BLaER1 (cell line): Measurements from ENCODE around the gene UBXN7.

Source experiments
- H3K27ac ChIP-seq: shearing (Covaris generic); formaldehyde crosslinking; 2 replicates; pipeline ENCODE4 v1.8.1; 2022
- H3K27me3 ChIP-seq: shearing (Covaris generic); formaldehyde crosslinking; 2 replicates; pipeline ENCODE4 v1.8.1; 2022
- H3K36me3 ChIP-seq: shearing (Covaris generic); formaldehyde crosslinking; 2 replicates; pipeline ENCODE4 v1.8.1; 2022
- H3K4me1 ChIP-seq: shearing (Covaris generic); formaldehyde crosslinking; 2 replicates; pipeline ENCODE4 v1.8.1; 2022
- H3K4me2 ChIP-seq: shearing (Covaris generic); formaldehyde crosslinking; 2 replicates; pipeline ENCODE4 v1.8.1; 2022
- H3K4me3 ChIP-seq: shearing (Covaris generic); formaldehyde crosslinking; 2 replicates; pipeline ENCODE4 v1.8.1; 2022
- H3K9ac ChIP-seq: shearing (Covaris generic); formaldehyde crosslinking; 2 replicates; pipeline ENCODE4 v1.8.1; 2022
- H3K9me3 ChIP-seq: shearing (Covaris generic); formaldehyde crosslinking; 2 replicates; pipeline ENCODE4 v1.8.1; 2022
- H4K20me1 ChIP-seq: shearing (Covaris generic); formaldehyde crosslinking; 2 replicates; pipeline ENCODE4 v1.8.1; 2022
- Cebpa-rat ChIP-seq: shearing (Covaris generic); IDR thresholded peaks from 2 replicates; pipeline ENCODE4 v1.8.1; 2022

Gene UBXN7

DNA sequence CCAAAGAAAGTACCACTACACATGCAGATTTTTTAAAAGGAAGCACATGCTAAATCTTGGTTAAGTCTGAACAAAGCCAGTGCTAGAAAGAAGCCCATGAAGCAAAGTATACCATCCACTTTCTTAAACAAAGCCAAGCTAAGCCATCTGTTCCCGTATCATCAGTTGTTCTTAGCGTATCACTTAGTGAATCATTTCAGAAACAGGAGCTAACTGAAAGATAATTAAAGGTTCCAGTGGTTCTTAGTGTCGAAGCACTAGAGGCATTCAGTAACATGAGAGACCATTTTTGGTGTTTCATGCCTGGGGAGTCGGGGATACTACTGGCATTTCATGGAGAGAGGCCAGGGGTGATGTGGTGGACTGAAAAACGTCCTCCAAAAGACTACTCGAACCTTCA, 12.8 kb downstream of the UBXN7 start:
- Histone ChIP-seq H3K4me3 (no peak overlapping the region), H3K9ac (no peak overlapping the region), H3K9me3 (peaks cover 64% of the 10 kb centered on the region), H3K27ac (no peak overlapping the region), H3K4me1 (peaks cover 8% of the 10 kb centered on the region), H4K20me1 (peaks cover 100% of the 10 kb centered on the region), H3K27me3 (no peaks in the 10 kb centered on the region), H3K36me3 (peaks cover 75% of the 10 kb centered on the region), H3K4me2 (no peak overlapping the region)
- TF ChIP-seq Cebpa-rat = no peak

DNA sequence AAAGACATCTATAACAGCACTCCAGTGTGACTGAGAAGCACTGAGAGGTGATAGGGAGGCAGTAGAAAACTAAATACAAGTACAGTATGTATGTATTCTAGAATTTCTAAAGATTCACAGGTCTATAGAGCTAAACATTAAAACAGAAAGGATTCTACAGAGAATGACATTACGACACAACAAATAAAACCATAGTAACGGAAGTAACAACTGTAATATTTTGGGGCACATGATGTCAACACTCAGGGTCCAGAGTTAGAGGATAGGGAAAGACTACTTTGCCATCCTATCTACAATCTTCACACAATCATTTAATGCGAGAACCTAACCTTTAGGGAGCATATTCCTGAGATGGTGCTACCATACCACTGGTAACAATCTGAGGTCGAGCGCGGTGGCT, 13.6 kb downstream of the UBXN7 start:
- Histone ChIP-seq H3K36me3 (peaks cover 74% of the 10 kb centered on the region), H3K4me3 (no peak overlapping the region), H3K9ac (no peak overlapping the region), H4K20me1 (peaks cover 100% of the 10 kb centered on the region), H3K27ac (no peak overlapping the region), H3K4me2 (no peak overlapping the region), H3K4me1 (peaks cover 8% of the 10 kb centered on the region), H3K27me3 (no peaks in the 10 kb centered on the region), H3K9me3 (peaks cover 72% of the 10 kb centered on the region)
- TF ChIP-seq Cebpa-rat = no peak

DNA sequence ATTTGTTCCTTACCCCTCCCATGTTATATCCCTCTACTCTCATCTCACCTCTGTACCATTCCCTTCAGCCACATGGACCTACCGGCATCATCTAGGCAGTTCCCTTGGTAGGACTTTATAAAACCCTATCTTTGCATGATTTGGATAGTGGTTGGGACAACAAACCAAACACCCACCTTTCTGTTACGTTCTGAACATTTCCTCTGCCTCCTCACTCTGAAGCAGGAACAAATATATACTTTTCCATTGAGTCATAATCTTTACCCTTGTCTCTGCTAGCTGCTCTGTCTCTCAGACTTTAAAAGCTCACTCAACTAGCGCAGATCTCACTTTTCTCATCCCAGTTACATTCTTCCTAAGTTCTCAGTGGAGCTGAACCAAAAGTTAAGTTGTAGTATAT, 17.8 kb downstream of the UBXN7 start:
- Histone ChIP-seq H3K27ac (no peak overlapping the region), H4K20me1 (peaks cover 100% of the 10 kb centered on the region), H3K4me1 (no peaks in the 10 kb centered on the region), H3K36me3 (peaks cover 63% of the 10 kb centered on the region), H3K27me3 (no peaks in the 10 kb centered on the region), H3K4me3 (no peak overlapping the region), H3K9me3 (peaks cover 85% of the 10 kb centered on the region), H3K4me2 (no peak overlapping the region), H3K9ac (no peak overlapping the region)
- TF ChIP-seq Cebpa-rat = no peak

DNA sequence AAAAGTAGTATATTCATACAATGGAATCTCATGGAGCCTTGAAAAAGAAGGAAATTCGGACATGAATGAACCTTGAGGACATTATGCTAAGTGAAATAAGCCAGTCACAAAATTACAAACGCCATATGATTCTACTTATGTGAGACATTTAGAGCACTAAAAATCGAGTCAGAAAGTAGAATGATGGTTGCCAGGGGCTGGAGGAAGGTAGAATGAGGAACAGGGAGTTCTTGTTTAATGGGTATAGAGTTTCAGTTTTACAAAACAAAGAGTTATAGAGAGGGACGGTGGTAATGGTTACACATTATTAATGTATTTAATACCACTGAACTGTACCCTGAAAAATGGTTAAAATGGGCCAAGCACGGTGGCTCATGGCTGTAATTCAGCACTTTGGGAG, 19.5 kb downstream of the UBXN7 start:
- Histone ChIP-seq H3K9ac (no peak overlapping the region), H3K27me3 (no peaks in the 10 kb centered on the region), H3K4me3 (no peak overlapping the region), H3K9me3 (peaks cover 81% of the 10 kb centered on the region), H3K4me2 (no peak overlapping the region), H3K27ac (no peak overlapping the region), H3K36me3 (peaks cover 56% of the 10 kb centered on the region), H4K20me1 (peaks cover 100% of the 10 kb centered on the region), H3K4me1 (no peaks in the 10 kb centered on the region)
- TF ChIP-seq Cebpa-rat = no peak

DNA sequence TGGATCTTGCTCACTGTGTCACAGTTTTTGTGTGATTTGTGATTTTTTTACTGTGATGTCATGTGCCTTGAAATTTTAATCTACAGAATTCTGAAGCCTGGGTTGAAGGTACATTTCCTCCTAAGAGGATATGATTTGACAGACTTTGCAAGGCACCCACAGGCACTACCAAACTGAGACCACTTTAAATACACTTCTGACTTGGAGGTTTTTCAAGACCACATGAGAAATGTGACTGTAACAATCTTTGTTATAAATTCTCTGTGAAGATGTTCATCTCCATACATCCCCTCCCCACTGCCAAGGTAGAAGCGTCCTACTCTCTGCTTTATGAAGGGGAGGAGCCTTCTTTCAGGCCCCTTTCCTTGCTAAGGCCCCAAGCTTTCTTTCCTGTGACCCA, 22.8 kb downstream of the UBXN7 start:
- no peaks in the 10 kb centered on the region for H3K27me3 ChIP-seq
- H3K4me1 ChIP-seq = no peaks in the 10 kb centered on the region
- H3K36me3 ChIP-seq = peaks cover 62% of the 10 kb centered on the region
- peaks cover 56% of the 10 kb centered on the region for H3K9me3 ChIP-seq
- peaks cover 96% of the 10 kb centered on the region for H4K20me1 ChIP-seq
- no peak overlapping the region for H3K9ac ChIP-seq
- no peak overlapping the region for H3K4me3 ChIP-seq
- H3K27ac ChIP-seq = no peak overlapping the region
- no peak for TF ChIP-seq Cebpa-rat
- H3K4me2 ChIP-seq = no peak overlapping the region

- Histone ChIP-seq H3K27ac (no peak overlapping the region), H3K4me1 (no peaks in the 10 kb centered on the region), H3K4me3 (no peak overlapping the region), H4K20me1 (peaks cover 90% of the 10 kb centered on the region), H3K4me2 (no peak overlapping the region), H3K9ac (no peak overlapping the region), H3K9me3 (peaks cover 49% of the 10 kb centered on the region), H3K36me3 (peaks cover 55% of the 10 kb centered on the region), H3K27me3 (no peaks in the 10 kb centered on the region)
- TF ChIP-seq Cebpa-rat = no peak
Observed at GRCh38 chr3:196408565-196409300, 23.5 kb downstream of the UBXN7 start.

- Histone ChIP-seq H3K27me3 (no peaks in the 10 kb centered on the region), H3K4me1 (no peaks in the 10 kb centered on the region), H3K9me3 (peaks cover 33% of the 10 kb centered on the region), H3K9ac (no peak overlapping the region), H4K20me1 (peaks cover 86% of the 10 kb centered on the region; the same call in 1 of the 2 replicates), H3K4me2 (no peak overlapping the region), H3K4me3 (no peak overlapping the region), H3K36me3 (peaks cover 62% of the 10 kb centered on the region), H3K27ac (no peak overlapping the region)
- no peak for TF ChIP-seq Cebpa-rat
Observed at GRCh38 chr3:196406811-196407470, 25.3 kb downstream of the UBXN7 start.

DNA sequence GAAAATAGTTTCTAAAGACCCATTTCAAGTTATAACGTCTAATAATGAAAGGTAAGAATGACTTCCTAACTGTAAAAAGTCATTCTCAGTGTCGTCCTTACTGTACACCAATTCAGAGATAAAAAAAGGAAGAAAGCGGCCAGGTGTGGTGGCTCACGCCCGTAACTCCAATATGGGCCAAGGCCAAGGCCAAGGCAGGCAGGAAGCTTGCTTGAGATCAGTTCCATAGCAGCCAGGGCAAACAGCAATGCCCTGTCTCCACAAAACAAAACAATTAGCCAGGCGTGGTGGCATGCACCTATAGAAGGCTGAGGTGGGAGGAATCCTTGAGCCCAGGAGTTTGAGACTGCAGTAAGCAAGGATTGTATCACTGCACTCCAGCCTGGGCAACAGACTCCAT, 31.9 kb downstream of the UBXN7 start:
- Histone ChIP-seq H3K27ac (no peak overlapping the region), H3K9ac (no peak overlapping the region), H3K4me3 (no peak overlapping the region), H3K36me3 (peaks cover 86% of the 10 kb centered on the region), H4K20me1 (peaks cover 55% of the 10 kb centered on the region; the same call in 1 of the 2 replicates), H3K4me1 (no peaks in the 10 kb centered on the region), H3K4me2 (no peak overlapping the region), H3K27me3 (no peaks in the 10 kb centered on the region), H3K9me3 (no peaks in the 10 kb centered on the region)
- TF ChIP-seq Cebpa-rat = no peak

DNA sequence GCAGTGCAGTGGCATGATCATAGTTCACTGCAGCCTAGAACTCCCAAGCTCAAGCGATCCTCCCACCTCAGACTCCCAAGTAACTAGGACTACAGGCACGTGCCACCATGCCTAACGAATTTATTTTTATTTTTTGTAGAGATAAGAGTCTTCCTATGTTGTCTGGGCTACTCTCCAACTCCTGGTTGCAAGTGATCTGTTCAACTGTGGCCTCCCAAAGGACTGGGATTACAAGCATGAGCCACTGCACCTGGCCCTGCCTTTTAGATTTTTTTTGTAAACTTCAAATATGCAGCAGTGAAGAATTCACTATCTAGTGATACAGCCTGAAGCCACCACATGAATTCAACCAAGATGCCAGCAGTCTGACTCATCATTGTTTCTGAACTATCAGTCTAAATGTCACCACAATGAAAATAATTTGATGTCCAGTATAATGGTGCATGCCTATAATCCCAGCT, 32.7 kb downstream of the UBXN7 start:
- no peaks in the 10 kb centered on the region for H3K4me1 ChIP-seq
- H3K9ac ChIP-seq = no peak overlapping the region
- no peak overlapping the region for H3K4me3 ChIP-seq
- H3K9me3 ChIP-seq = no peaks in the 10 kb centered on the region
- no peak overlapping the region for H3K4me2 ChIP-seq
- no peak overlapping the region for H3K27ac ChIP-seq
- peaks cover 56% of the 10 kb centered on the region; the same call in 1 of the 2 replicates for H4K20me1 ChIP-seq
- peaks cover 82% of the 10 kb centered on the region for H3K36me3 ChIP-seq
- no peak for TF ChIP-seq Cebpa-rat
- no peaks in the 10 kb centered on the region for H3K27me3 ChIP-seq

GRCh38 chr3:196398782-196399181, 33.4 kb downstream of the UBXN7 start:
- Histone ChIP-seq H3K27ac (no peak overlapping the region), H3K9ac (no peak overlapping the region), H3K4me2 (no peak overlapping the region), H3K9me3 (no peaks in the 10 kb centered on the region), H3K4me1 (no peaks in the 10 kb centered on the region), H3K36me3 (peaks cover 88% of the 10 kb centered on the region), H4K20me1 (peaks cover 61% of the 10 kb centered on the region; the same call in 1 of the 2 replicates), H3K4me3 (no peak overlapping the region), H3K27me3 (no peaks in the 10 kb centered on the region)
- no peak for TF ChIP-seq Cebpa-rat
